Non-pigmented ciliary epithelial cell (primary cell): ENCODE measurements around the gene BCL2L14.

Experiments used
- DNase-seq: peaks from one replicate; pipeline ENCODE4 v3.0.0-alpha.2; 2010; ENCODE audit warnings: low read depth

The BCL2L14 gene

DNA sequence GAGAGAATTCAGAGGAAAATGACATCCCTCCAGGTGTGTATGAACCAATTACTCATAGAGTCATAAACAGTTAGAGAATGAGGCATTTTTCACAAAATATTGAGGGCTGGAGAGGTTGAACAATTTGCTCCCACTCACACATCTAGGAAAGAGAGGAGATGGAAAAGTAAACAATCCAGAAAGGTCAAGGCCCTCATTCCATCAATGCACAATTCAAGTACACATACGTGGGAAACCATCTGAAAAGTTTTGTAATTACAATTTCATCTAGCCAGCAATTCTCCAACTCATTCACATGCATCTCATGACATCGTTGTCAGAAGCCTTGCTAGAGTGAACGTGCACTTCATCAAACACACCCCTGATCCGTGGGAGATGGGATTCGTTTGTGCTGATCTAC is 15.7 kb upstream of the BCL2L14 start:
- DNase-seq: no peak

DNA sequence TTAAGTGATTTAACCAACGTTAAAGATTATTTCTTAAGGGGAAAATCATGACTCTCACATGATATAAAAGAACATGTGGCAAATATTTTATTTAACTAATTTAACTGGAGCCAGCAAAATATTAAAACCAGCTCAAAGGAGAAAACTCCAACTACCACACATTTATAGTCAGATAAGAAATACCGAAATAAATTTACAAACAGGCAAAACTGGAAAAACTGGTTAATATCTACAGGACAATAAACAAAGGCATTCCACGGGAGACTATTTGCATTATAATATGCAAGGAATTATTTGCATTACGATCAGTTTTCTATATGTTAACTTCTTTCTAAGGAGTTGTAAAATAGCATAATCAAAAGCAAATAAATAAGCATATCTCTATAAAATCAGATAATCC is 13.8 kb upstream of the BCL2L14 start:
- DNase-seq: no peak

DNA sequence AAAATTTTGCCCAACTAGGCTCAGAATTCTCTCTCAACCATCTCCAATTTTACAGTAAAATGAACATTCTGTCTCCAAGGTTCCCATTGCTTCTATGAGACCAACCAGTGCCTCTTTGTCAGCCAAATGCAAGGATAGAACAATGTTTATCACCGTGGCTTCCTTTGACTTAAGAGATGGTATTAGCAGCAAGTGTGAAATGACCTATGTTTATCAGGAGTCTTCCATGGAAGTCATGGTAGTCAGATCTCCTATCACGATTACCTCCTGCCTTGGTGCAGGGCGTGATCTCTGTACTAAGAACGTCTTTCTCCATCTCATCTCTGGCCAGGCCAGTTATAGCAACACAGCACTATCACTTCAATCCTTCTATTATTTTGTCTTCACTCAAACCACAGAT is 6.1 kb upstream of the BCL2L14 start:
- no peak for DNase-seq

DNA sequence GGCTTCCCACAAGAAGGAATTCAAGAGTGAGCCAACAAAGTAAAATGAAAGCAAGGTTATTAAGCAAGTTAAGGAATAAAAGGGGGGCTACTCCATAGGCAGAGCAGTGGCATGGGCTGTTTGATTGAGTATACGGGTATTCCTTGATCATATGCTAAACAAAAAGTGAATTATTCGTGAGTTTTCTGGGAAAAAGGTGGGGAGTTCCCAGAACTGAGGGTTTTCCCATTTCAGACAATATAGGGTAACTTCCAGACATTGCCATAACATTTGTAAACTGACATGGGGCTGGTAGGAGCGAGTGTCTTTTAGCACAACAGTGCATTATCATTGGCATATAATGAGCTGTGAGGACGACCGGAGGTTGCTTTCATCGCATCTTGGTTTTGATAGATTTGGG is 2.0 kb upstream of the BCL2L14 start:
- no peak for DNase-seq

DNA sequence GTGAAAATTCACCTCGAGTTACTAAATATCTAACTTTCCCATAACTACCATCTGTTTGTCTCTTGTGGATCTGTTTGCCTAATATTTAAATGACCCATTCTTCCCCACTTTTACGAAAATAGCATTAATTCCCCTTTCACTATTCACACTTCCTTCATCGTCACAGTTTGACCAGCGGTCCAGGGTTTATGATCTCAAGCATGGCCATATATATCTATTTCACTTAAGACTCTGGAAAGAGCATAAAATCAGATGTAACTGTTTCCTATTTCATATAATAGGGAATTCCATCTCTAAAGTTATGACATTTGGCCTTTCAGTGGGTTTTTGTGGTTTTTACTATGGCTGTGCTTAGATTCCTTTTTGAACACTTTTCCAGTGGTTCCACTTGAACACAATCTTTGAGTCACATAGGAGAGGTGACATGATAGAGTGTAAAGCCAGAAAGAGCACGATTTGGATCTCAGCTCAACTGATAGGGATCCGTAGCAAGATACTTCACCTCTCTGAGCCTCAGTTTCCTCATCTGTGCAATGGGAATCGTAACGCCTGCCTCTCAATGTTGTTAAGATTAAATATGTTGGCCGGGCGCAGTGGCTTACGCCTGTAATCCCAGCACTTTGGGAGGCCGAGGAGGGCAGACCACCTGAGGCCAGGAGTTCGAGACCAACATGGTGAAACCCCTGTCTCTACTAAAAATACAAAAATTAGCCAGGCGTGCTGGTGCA is 754 bp upstream of the BCL2L14 start:
- DNase-seq: no peak

- no peak for DNase-seq
These were observed 1.5 kb downstream of the BCL2L14 start for GRCh38 chr12:12072064-12072760.

GRCh38 chr12:12079291-12079690 is 8.6 kb downstream of the BCL2L14 start:
- no peak for DNase-seq

DNA sequence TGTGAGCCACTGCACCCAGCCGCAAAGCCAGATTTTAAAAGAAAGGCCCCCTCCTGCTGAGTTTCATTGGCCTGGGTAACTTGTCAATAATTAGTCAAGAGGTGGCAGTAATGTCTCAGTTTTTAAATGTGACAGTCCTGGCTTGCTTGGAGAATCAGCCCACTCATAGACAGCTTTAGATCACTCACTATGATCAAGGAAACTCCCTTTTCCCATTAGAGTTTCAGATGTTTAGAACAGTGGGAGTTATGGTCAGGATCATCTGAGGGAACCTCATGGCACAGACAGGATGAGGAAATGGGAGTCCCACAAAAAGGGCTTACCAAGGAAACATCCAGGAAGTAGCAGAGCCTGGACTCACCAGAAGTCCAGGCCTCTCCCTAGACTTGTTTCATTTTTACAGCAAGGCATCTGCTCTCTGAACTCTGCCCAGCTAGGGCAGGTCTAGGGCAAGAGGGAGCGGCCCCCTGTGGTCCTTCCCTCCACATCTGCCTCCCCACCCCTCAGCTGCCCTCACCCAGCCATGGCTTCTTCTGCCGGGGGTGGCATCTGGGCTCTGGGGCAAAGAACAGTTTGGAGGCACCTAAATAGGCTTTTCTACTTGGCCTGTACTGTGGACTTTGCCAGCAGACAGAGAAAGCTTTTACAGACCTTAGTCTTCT is 11.2 kb downstream of the BCL2L14 start:
- DNase-seq: no peak

DNA sequence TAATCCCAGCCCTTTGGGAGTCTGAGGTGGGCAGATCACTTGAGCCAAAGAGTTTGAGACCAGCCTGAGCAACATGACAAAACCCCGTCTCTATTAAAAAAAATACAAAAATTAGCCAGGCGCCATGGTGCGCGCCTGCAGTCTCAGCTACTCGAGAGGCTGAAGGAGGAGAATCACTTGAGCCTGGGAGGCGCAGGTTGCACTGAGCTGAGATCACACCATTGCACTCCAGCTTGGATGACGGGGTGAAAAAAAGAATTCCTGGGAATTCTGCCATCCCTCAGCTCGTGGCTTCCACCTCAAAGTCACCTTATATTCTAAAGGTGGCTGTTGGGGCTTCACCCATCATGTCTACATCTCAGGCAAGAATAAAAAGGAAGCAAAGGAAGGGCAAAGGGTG is 12.9 kb downstream of the BCL2L14 start:
- no peak for DNase-seq

- DNase-seq: no peak
These were observed 15.6 kb downstream of the BCL2L14 start for GRCh38 chr12:12086362-12086761.

- no peak for DNase-seq
These were observed 16.4 kb downstream of the BCL2L14 start for GRCh38 chr12:12086973-12087692.

GRCh38 chr12:12087693-12088034 is 16.9 kb downstream of the BCL2L14 start:
- DNase-seq: no peak

- no peak for DNase-seq
These were observed 17.4 kb downstream of the BCL2L14 start for GRCh38 chr12:12088147-12088546.

DNA sequence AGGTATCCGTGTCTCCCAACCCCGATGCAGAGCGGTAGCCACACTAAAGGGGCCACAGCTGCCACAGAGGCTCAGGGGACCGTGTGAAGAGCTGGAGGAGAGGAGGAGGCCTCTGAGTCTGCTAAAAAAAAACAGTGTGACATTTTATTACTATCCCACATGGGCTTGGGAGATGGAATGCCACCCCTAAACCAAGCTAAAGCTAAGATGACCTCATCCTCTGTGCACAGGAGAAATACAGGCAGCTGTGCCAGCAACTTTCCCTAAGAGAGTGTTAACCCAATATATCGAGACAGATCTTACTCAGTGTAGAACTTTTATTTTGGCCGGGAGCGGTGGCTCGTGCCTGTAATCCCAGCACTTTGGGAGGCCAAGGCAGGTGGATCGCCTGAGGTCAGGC is 18.0 kb downstream of the BCL2L14 start:
- DNase-seq: no peak

DNA sequence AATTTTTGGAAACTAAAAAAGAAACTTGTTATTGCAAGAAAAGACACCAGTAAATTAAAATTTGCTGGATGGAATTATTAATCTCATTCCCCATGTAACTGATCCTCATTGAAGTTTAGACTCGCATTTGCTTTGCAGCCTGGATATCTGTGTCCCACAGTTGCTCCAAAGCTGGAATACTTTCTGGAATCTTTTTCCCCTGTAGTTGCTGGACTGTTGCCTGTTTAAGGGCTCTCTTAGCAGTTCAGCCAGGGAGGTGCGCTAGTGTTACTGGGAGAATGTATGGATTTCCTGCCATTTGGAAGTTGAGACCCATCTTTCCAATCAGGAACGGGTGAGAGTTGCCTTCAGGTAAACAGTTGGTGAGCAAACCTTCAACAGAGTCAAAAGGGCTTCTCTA is 20.3 kb downstream of the BCL2L14 start:
- DNase-seq: no peak

DNA sequence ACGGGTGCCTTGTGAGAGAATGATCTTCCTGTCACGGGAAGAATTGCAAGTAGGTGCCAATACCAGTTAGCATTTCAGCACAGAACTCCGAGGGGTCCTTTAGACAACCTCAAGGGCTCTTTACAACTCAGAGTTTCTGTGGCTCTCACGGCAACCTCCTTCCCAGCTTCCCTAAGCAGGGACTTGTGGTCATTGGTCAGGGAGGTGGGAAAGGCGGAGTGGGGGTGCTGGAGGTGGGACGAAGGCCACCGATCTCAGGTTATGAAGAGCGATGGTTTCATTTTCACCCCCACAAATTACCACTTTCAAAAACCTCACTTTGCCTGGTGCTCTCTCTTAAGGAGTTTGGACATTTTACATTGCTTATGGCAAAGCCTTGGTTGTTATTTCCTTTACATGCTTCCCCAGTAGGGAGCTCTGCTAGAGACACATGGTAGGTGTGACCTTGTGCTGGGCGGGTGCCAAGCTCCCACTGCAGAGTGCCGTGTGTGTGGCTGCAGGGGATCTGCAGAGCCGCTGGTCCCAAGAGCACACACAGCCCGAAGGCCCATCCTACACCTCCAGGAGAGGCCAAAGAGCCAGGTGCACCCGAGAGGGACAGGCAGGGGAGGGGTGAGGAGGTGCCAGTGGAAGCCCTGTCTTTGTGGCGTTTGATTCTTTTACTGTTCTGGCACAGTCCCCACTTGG is 21.4 kb downstream of the BCL2L14 start:
- no peak for DNase-seq

DNA sequence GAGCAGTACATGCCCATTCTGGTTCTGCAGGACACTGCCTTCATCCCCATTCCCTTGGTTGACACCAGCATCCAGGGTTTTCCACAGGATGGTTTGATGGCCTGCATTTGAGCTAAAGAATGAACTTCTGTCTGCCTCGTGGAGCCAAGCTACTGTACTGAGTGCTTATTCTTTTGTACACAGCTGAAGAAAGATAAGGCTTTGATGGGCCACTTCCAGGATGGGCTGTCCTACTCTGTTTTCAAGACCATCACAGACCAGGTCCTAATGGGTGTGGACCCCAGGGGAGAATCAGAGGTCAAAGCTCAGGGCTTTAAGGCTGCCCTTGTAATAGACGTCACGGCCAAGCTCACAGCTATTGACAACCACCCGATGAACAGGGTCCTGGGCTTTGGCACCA is 23.7 kb downstream of the BCL2L14 start:
- DNase-seq: no peak

- DNase-seq: no peak
These were observed 24.3 kb downstream of the BCL2L14 start for GRCh38 chr12:12095021-12095420.

DNA sequence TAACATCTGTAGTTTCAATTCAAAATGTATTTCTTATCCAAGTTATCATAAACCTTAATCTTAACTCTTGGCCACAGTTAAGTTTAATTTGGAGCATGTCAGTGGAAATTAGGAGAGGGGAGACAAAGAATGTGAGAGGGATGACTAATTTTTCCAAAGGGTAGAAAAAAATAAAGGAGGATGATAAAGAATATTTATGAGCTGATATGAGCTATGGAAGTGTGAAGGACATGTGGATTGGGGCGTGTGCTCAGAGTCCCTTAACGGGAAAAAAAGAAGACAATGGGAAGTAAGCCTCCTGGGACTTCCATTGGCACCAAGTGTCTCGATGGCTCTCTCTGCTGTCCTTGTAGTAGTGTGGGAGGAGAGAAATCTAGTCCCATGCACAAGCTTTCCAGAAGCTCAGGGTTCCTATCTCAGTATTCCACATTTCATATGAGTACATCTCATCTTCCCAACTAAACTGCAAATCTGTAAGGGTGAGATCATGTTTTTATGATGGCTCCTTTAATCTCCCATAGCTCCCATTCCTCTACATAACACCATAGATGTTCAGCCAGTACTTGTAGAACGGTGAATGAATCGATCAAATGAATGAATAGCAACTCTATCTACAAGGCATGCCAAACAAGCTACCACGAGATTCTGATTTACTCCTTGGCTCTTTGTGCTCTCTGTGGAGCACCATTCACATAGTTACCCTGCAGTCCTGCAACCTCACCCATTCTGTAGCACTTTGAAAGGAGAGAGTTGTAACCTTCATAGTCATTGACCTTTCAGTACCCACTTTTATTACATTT is 27.4 kb downstream of the BCL2L14 start:
- no peak for DNase-seq

DNA sequence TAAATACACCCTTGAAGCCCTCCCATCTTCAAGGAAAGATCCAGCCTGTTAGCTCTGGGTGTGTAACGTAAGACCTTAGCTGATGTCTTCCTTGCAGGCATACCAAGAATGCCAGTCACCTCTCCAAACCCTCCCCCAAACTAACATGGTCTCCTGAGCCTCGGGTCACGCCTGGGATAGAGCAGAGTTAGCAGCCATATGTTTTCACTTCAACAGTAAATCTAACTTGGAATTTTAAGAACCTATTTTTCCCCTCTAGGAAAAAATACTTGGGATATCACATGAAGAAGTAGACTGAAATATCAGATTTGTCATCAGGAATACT is 27.9 kb downstream of the BCL2L14 start:
- DNase-seq: no peak

- DNase-seq: no peak
These were observed 28.4 kb downstream of the BCL2L14 start for GRCh38 chr12:12099102-12099501.

DNA sequence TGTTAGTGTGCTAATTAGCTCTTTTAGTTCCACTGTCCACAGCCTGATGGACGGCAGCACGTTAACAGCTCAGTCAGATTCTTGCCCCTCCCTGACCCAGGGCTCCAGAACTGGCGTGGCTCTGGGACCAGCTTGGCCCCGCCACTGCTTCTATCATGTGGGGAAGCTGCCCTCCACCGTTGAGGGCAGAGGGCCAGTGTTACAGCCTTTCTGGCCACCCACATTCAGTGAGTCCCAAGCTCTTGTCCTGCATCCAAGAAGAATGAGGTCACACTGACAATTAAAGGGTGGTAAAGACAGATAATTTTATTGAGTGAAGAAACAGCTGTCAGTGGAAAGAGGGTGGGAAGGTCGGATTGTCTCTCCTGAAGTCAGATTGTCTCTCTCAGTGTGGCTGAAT is 36.9 kb downstream of the BCL2L14 start:
- DNase-seq: no peak
